ENCODE measurements around the gene NEK8. TPM values are rescaled to one million over a fixed set of nuclear protein-coding genes. Genes with fewer than 3 reads are reported as not detected.

NEK8 gene
- polyA plus RNA-seq, 3 donors, result 2.7 to 9.6 (median 3.1) TPM

DNA sequence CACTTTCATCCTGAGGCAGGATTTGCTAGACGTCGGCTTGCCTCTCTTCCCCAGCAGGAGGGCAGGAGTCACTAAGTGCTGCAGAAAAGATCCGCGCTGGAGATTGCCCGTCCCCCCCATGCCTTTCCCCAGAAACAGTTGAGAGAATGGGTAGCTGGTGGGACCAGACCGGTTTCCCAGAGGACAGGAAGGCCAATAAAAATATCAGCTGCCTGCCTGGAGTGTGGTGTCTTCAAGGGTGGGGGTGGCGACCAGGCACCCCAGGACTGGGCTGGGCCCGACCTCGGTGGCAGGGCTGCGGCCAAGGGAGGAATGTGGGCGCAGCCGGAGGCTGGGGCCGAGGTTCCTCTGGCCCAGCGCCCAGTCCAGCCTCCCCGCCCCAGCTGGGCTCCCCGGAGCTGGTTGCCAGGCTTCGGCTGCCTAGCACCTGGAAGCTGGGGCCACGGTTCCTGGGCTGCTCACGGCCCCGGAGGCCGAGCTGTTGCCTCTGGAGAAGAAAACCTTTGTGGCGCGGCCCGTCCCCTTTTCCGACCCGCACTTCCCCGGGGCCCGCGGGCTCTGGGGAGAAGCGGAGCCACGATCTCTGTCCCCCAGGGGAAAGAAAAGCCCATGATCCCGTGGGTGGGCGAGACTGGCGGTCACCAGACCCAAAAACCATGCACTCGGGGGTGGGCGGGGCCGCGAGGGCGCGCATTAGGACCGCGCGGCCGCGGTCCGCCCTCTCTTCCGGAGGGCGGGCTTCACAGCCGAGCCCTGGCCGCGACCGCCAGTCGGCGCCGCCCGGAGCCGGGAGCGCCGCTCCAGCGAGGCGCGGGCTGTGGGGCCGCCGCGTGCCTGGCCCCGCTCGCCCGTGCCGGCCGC is 14.9 kb downstream of the NEK8 start, which contains the start of gene TRAF4:
TSS of gene TRAF4 (plus strand) at position 769 of the 861 bp plus-strand sequence. CDS start 102 bp downstream, outside the sequence.
- Histone ChIP-seq H3K4me2 (replicated peaks; ENCODE audit: extremely low read depth, low read length, poor library complexity, severe bottlenecking) (peak within 1 kb of the TSS; percentile 90), H3K27me3 (ENCODE audit: control insufficient read depth in 2 of 2, insufficient read depth in 2 of 2, low read length in 2 of 2) (peaks cover 4 to 15% of the 10 kb centered on the region in 2 donors), H3K27ac (ENCODE audit: low read depth in 1 of 2, low read length in 2 of 2) (peak within 1 kb of the TSS in 1 of 2 donors; percentile 58), H2AFZ (ENCODE audit: insufficient read depth, low read depth, low read length, poor library complexity, severe bottlenecking) (peak within 1 kb of the TSS; percentile 89), H3K4me3 (replicated peaks in 1 of 3; ENCODE audit: low read depth in 2 of 3, low read length in 3 of 3) (peak within 1 kb of the TSS; percentile 49 to 82 (median 69)), H3K9ac (ENCODE audit: insufficient read depth, low read length, poor library complexity, severe bottlenecking) (peak within 1 kb of the TSS; percentile 59), H3K4me1 (ENCODE audit: control insufficient read depth in 1 of 2, insufficient read depth in 2 of 2, low read length in 2 of 2) (peaks cover 49 to 51% of the 10 kb centered on the region in 2 donors), H3K9me3 (replicated peaks in 1 of 2; ENCODE audit: control insufficient read depth in 1 of 2, insufficient read depth in 1 of 2, low read length in 2 of 2) (no peaks in the 10 kb centered on the region), H3K36me3 (replicated peaks in 1 of 2; ENCODE audit: control insufficient read depth in 1 of 2, insufficient read depth in 2 of 2, low read length in 2 of 2) (no peaks in the 10 kb centered on the region), H3K79me2 (ENCODE audit: insufficient read depth, low read length) (no peaks in the 10 kb centered on the region), H4K20me1 (ENCODE audit: insufficient read depth, low read length) (peaks cover 13% of the 10 kb centered on the region)
- TF ChIP-seq, protein P1, sequence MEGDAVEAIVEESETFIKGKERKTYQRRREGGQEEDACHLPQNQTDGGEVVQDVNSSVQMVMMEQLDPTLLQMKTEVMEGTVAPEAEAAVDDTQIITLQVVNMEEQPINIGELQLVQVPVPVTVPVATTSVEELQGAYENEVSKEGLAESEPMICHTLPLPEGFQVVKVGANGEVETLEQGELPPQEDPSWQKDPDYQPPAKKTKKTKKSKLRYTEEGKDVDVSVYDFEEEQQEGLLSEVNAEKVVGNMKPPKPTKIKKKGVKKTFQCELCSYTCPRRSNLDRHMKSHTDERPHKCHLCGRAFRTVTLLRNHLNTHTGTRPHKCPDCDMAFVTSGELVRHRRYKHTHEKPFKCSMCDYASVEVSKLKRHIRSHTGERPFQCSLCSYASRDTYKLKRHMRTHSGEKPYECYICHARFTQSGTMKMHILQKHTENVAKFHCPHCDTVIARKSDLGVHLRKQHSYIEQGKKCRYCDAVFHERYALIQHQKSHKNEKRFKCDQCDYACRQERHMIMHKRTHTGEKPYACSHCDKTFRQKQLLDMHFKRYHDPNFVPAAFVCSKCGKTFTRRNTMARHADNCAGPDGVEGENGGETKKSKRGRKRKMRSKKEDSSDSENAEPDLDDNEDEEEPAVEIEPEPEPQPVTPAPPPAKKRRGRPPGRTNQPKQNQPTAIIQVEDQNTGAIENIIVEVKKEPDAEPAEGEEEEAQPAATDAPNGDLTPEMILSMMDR (IDR thresholded peaks at IDR 0.05), result peak; percentile 7
- DNase-seq, result peak; percentile 63 to 70 (median 68)
- intact Hi-C loops (cut with micrococcal nuclease), result loop anchor here (2.0 to 10.0 kb wide), 3 partner anchors 15 to 211 kb away; partner anchors contain the start of genes NEK8 (in 1 of the 2), PHF12 (in 1 of the 2) and TLCD1 (in 1 of the 2)
- Mint-ChIP-seq H3K4me1 (peaks cover 35% of the 10 kb centered on the region), H3K4me3 (peak within 1 kb of the TSS; percentile 77 to 84), H3K36me3 (peaks cover 10 to 17% of the 10 kb centered on the region in 2 donors), H3K9me3 (peaks cover 0 to 8% (median 0%) of the 10 kb centered on the region in 7 donors), H3K27ac (peak within 1 kb of the TSS in 5 of 7 donors; percentile 8 to 81 (median 69)), H3K27me3 (ENCODE audit: low read depth in 3 of 3) (peaks cover 8 to 34% (median 32%) of the 10 kb centered on the region in 3 donors)
- under 1% methylated on average over 64 of the region's 70 CpGs for WGBS (ENCODE audit: insufficient coverage)
